H9 (cell line): ENCODE measurements around the gene ATG14. TPM values are rescaled to one million over a fixed set of nuclear protein-coding genes. Genes with fewer than 3 reads are reported as not detected.

Experiments
- DNase-seq: peaks from one replicate; pipeline ENCODE4 v3.0.0-alpha.2; 2017
- H2AFZ ChIP-seq: one replicate; pipeline ENCODE4 v1.6.1; 2013; ENCODE audit warnings: mild to moderate bottlenecking, low read length, control low read depth, moderate library complexity
- H2AK5ac ChIP-seq: 2 replicates; pipeline ENCODE4 v1.6.1; 2013; ENCODE audit warnings: low read length, control low read depth, mixed read lengths; ENCODE audit not compliant: insufficient read length
- H2BK120ac ChIP-seq: one replicate; pipeline ENCODE4 v1.6.1; 2013; ENCODE audit warnings: low read depth, mild to moderate bottlenecking, low read length, control low read depth, inconsistent platforms; ENCODE audit not compliant: poor library complexity, severe bottlenecking
- H2BK12ac ChIP-seq: 2 replicates; pipeline ENCODE4 v1.6.1; 2013; ENCODE audit warnings: low read length, control low read depth, mixed read lengths, low read depth; ENCODE audit not compliant: insufficient read length
- H2BK15ac ChIP-seq: 2 replicates; pipeline ENCODE4 v1.6.1; 2013; ENCODE audit warnings: low read depth, low read length, control low read depth
- H2BK20ac ChIP-seq: one replicate; pipeline ENCODE4 v1.6.1; 2013; ENCODE audit warnings: low read depth, mild to moderate bottlenecking, low read length, control low read depth, inconsistent platforms; ENCODE audit not compliant: poor library complexity, severe bottlenecking
- H2BK5ac ChIP-seq: 2 replicates; pipeline ENCODE4 v1.6.1; 2013; ENCODE audit warnings: low read length, control low read depth, mixed read lengths; ENCODE audit not compliant: insufficient read length
- H3K14ac ChIP-seq: 2 replicates; pipeline ENCODE4 v1.6.1; 2013; ENCODE audit warnings: low read length, control low read depth; ENCODE audit not compliant: insufficient read depth
- H3K18ac ChIP-seq: 2 replicates; pipeline ENCODE4 v1.6.1; 2013; ENCODE audit warnings: low read depth, mild to moderate bottlenecking, mixed read lengths, low read length, control low read depth; ENCODE audit not compliant: insufficient read length
- H3K23ac ChIP-seq: 2 replicates; pipeline ENCODE4 v1.6.1; 2013; ENCODE audit warnings: low read length, control low read depth, mixed read lengths, low read depth; ENCODE audit not compliant: insufficient read length
- H3K23me2 ChIP-seq: 2 replicates; pipeline ENCODE4 v1.6.1; 2013; ENCODE audit warnings: low read depth, mild to moderate bottlenecking, mixed read lengths, low read length, control low read depth; ENCODE audit not compliant: insufficient read length, poor library complexity, severe bottlenecking
- H3K27ac ChIP-seq: 2 replicates; pipeline ENCODE4 v1.5.1; 2013; ENCODE audit warnings: low read length, control low read depth, mixed read lengths, low read depth; ENCODE audit not compliant: insufficient read length
- H3K27me3 ChIP-seq: 2 replicates; pipeline ENCODE4 v1.6.1; 2013; ENCODE audit warnings: low read length, control low read depth, inconsistent platforms; ENCODE audit not compliant: insufficient read depth
- H3K4ac ChIP-seq: 2 replicates; pipeline ENCODE4 v1.6.1; 2013; ENCODE audit warnings: low read depth, mild to moderate bottlenecking, control low read depth, inconsistent platforms, low read length, moderate library complexity
- H3K4me1 ChIP-seq: 2 replicates; pipeline ENCODE4 v1.6.1; 2013; ENCODE audit warnings: low read length, control low read depth, inconsistent platforms; ENCODE audit not compliant: insufficient read depth
- H3K4me2 ChIP-seq: 2 replicates; pipeline ENCODE4 v1.6.1; 2013; ENCODE audit warnings: low read length, control low read depth, mixed read lengths; ENCODE audit not compliant: insufficient read length, insufficient read depth
- H3K56ac ChIP-seq: 2 replicates; pipeline ENCODE4 v1.6.1; 2013; ENCODE audit warnings: low read depth, mild to moderate bottlenecking, mixed read lengths, low read length, control low read depth; ENCODE audit not compliant: insufficient read length
- H3K79me1 ChIP-seq: 2 replicates; pipeline ENCODE4 v1.6.1; 2013; ENCODE audit warnings: low read depth, mild to moderate bottlenecking, moderate library complexity, low read length, control low read depth, inconsistent platforms; ENCODE audit not compliant: insufficient read depth, poor library complexity, severe bottlenecking
- H3K79me2 ChIP-seq: 2 replicates; pipeline ENCODE4 v1.6.1; 2013; ENCODE audit warnings: low read length, control low read depth, inconsistent platforms; ENCODE audit not compliant: insufficient read depth
- H3K9ac ChIP-seq: 2 replicates; pipeline ENCODE4 v1.6.1; 2013; ENCODE audit warnings: low read length, control low read depth, mixed read lengths; ENCODE audit not compliant: insufficient read length; ENCODE audit errors: extremely low read depth
- H3K9me3 ChIP-seq: one replicate; pipeline ENCODE4 v1.6.1; 2013; ENCODE audit warnings: low read depth, low read length, inconsistent platforms; ENCODE audit not compliant: control insufficient read depth
- H3T11ph ChIP-seq: one replicate; pipeline ENCODE4 v1.6.1; 2013; ENCODE audit warnings: mild to moderate bottlenecking, low read length, control low read depth, inconsistent platforms
- H4K20me1 ChIP-seq: one replicate; pipeline ENCODE4 v1.6.1; 2013; ENCODE audit not compliant: control insufficient read depth, insufficient read length, insufficient read depth
- H4K5ac ChIP-seq: 2 replicates; pipeline ENCODE4 v1.6.1; 2013; ENCODE audit warnings: low read depth, mild to moderate bottlenecking, mixed read lengths, low read length, control low read depth; ENCODE audit not compliant: insufficient read length
- H4K8ac ChIP-seq: replicated peaks from 2 replicates; pipeline ENCODE4 v1.6.1; 2013; ENCODE audit warnings: low read length, control low read depth, mixed read lengths, low read depth; ENCODE audit not compliant: insufficient read length
- H4K91ac ChIP-seq: 2 replicates; pipeline ENCODE4 v1.6.1; 2013; ENCODE audit warnings: low read depth, mild to moderate bottlenecking, moderate library complexity, mixed read lengths, low read length, control low read depth; ENCODE audit not compliant: insufficient read length
- H3K27ac Mint-ChIP-seq, 3 experiments: 2 replicates in 2 of 3; 3 replicates in 1 of 3; pipeline ENCODE4 v1.8.0; 2020 to 2021; ENCODE audit warnings: mixed read lengths in 3 of 3, mild to moderate bottlenecking in 1 of 3, moderate library complexity in 1 of 3
- H3K27me3 Mint-ChIP-seq: 2 replicates; pipeline ENCODE4 v1.8.0; 2021; ENCODE audit warnings: low read depth, mild to moderate bottlenecking, moderate library complexity, mixed read lengths
- H3K36me3 Mint-ChIP-seq, 3 experiments: 2 replicates in 2 of 3; 3 replicates in 1 of 3; pipeline ENCODE4 v1.8.0; 2020 to 2021; ENCODE audit warnings: low read depth in 3 of 3, mixed read lengths in 3 of 3; ENCODE audit not compliant: insufficient read depth in 1 of 3
- H3K4me1 Mint-ChIP-seq, 2 experiments: 2 replicates each; pipeline ENCODE4 v1.8.0; 2020; ENCODE audit warnings: mixed read lengths in 2 of 2
- H3K4me3 Mint-ChIP-seq, 2 experiments: 2 replicates in 1 of 2; 3 replicates in 1 of 2; pipeline ENCODE4 v1.8.0; 2020 to 2021; ENCODE audit warnings: mild to moderate bottlenecking in 2 of 2, mixed read lengths in 2 of 2, moderate library complexity in 1 of 2
- H3K9me3 Mint-ChIP-seq, 2 experiments: 2 replicates in 1 of 2; 3 replicates in 1 of 2; pipeline ENCODE4 v1.8.0; 2020; ENCODE audit warnings: mild to moderate bottlenecking in 2 of 2, mixed read lengths in 2 of 2, moderate library complexity in 1 of 2
- CTCF ChIP-seq: fragments of 200-600 bp; sonication (generic); conservative IDR thresholded peaks from 3 replicates; pipeline ENCODE4 v1.8.0; 2021; ENCODE audit warnings: antibody characterized with exemption, mild to moderate bottlenecking
- WGBS: extraction: QIAGEN DNeasy Blood & Tissue Kit; methylation state at CpG from one replicate; pipeline ENCODE4 v1.1.7; 2013; ENCODE audit warnings: missing lambda C conversion rate, low lambda C conversion rate, mixed read lengths; ENCODE audit not compliant: insufficient read length; ENCODE audit errors: extremely low coverage; 5-methylcytosine and 5-hydroxymethylcytosine counted together
- total RNA-seq: library from RNA; stranded (reverse); gene quantifications from 2 replicates; pipeline ENCODE4 v1.2.1, GENCODE V29; 2021

The ATG14 gene
- total RNA-seq, 1 experiment from 2014 or later = 13.6 TPM

GRCh38 chr14:55387121-55387520 lies 24.5 kb downstream of the ATG14 start:
- Mint-ChIP-seq H3K27me3 (no peaks in the 10 kb centered on the region), H3K36me3 (peaks cover 2 to 36% (median 13%) of the 10 kb centered on the region in 3 experiments; a peak in 6 of 7 replicates), H3K27ac (peak overlapping the region in 1 of 3 experiments; percentile 10; a peak in 2 of 7 replicates), H3K4me3 (no peak overlapping the region), H3K9me3 (no peaks in the 10 kb centered on the region), H3K4me1 (0 out of 4 replicates have a peak, but pooled peaks cover 0 to 3% of the 10 kb centered on the region in 2 experiments)
- Histone ChIP-seq H2AK5ac (no peak overlapping the region), H2BK120ac (no peak overlapping the region), H3K9ac (no peak overlapping the region), H3T11ph (no peak overlapping the region), H3K9me3 (no peaks in the 10 kb centered on the region), H2AFZ (no peak overlapping the region), H3K4ac (no peak overlapping the region), H2BK12ac (no peak overlapping the region), H2BK20ac (no peak overlapping the region), H3K27ac (no peak overlapping the region), H4K8ac (no peak overlapping the region), H3K18ac (no peak overlapping the region), H3K79me2 (no peaks in the 10 kb centered on the region), H3K23me2 (peaks cover 2% of the 10 kb centered on the region), H2BK15ac (no peak overlapping the region), H3K56ac (no peak overlapping the region), H3K23ac (no peak overlapping the region), H2BK5ac (no peak overlapping the region), H3K27me3 (no peaks in the 10 kb centered on the region), H4K91ac (no peak overlapping the region), H4K5ac (no peak overlapping the region), H3K4me1 (no peaks in the 10 kb centered on the region), H3K79me1 (no peaks in the 10 kb centered on the region), H4K20me1 (no peaks in the 10 kb centered on the region), H3K14ac (no peak overlapping the region), H3K4me2 (no peak overlapping the region)
- no peak for DNase-seq
- TF ChIP-seq CTCF = no peak
- WGBS = no CpG with 5 or more reads among the region's 4 CpGs
